GM12878 (cell line): ENCODE data around the gene RBM42. TPM values are rescaled to one million over a fixed set of nuclear protein-coding genes. Genes with fewer than 3 reads are reported as not detected.

ENCODE experiments used
- BRCA1 ChIP-seq: IDR thresholded peaks from 2 replicates; pipeline ENCODE4 v1.6.1; 2011; ENCODE audit warnings: low read depth, low read length, improper control_type of control experiment
- E2F4 ChIP-seq: IDR thresholded peaks from 2 replicates; pipeline ENCODE4 v1.6.1; 2012; ENCODE audit warnings: low read depth, low read length, improper control_type of control experiment
- E2F8 ChIP-seq: fragments of 450-650 bp; IDR thresholded peaks from 2 replicates; pipeline ENCODE4 v1.6.1; 2018; ENCODE audit warnings: mild to moderate bottlenecking, low read depth, moderate library complexity; ENCODE audit not compliant: partially characterized antibody
- ELK1 ChIP-seq: IDR thresholded peaks from 2 replicates; pipeline ENCODE4 v1.6.1; 2012; ENCODE audit warnings: low read depth, low read length, improper control_type of control experiment
- GABPA ChIP-seq: IDR thresholded peaks from 2 replicates; pipeline ENCODE4 v1.6.1; 2014; ENCODE audit warnings: antibody characterized with exemption, low read depth, mild to moderate bottlenecking, inconsistent platforms
- HCFC1 ChIP-seq: fragments of 150-350 bp; IDR thresholded peaks from 2 replicates; pipeline ENCODE4 v1.6.1; 2014; ENCODE audit warnings: low read length
- HDGF ChIP-seq: fragments of 450-650 bp; IDR thresholded peaks from 2 replicates; pipeline ENCODE4 v1.6.1; 2016; ENCODE audit warnings: antibody characterized with exemption
- MEF2B ChIP-seq: fragments of 450-650 bp; IDR thresholded peaks from 2 replicates; pipeline ENCODE4 v1.6.1; 2018; ENCODE audit warnings: mild to moderate bottlenecking, moderate library complexity; ENCODE audit not compliant: partially characterized antibody, poor library complexity, severe bottlenecking
- MLLT1 ChIP-seq: fragments of 450-650 bp; IDR thresholded peaks from 2 replicates; pipeline ENCODE4 v1.6.1; 2016; ENCODE audit warnings: mild to moderate bottlenecking
- NFYB ChIP-seq: IDR thresholded peaks from 2 replicates; pipeline ENCODE4 v1.6.1; 2011; ENCODE audit warnings: low read depth, mild to moderate bottlenecking, low read length, improper control_type of control experiment, moderate library complexity; ENCODE audit not compliant: insufficient read depth
- NR2C1 ChIP-seq: fragments of 450-650 bp; IDR thresholded peaks from 2 replicates; pipeline ENCODE4 v1.6.1; 2017; ENCODE audit warnings: antibody characterized with exemption, mild to moderate bottlenecking, moderate library complexity
- NRF1 ChIP-seq: conservative IDR thresholded peaks from 2 replicates; pipeline ENCODE4 v1.6.1; 2011; ENCODE audit warnings: mild to moderate bottlenecking, low read depth, low read length, improper control_type of control experiment
- PKNOX1 ChIP-seq: fragments of 450-650 bp; IDR thresholded peaks from 2 replicates; pipeline ENCODE4 v1.6.1; 2016; ENCODE audit warnings: mild to moderate bottlenecking
- SIX5 ChIP-seq: IDR thresholded peaks from 2 replicates; pipeline ENCODE4 v1.6.1; 2011; ENCODE audit warnings: mild to moderate bottlenecking, low read depth, low read length, moderate library complexity; ENCODE audit not compliant: severe bottlenecking
- SMC3 ChIP-seq: IDR thresholded peaks from 2 replicates; pipeline ENCODE4 v1.6.1; 2011; ENCODE audit warnings: low read length, improper control_type of control experiment, borderline replicate concordance
- YY1 ChIP-seq: IDR thresholded peaks from 2 replicates; pipeline ENCODE4 v1.6.1; 2011; ENCODE audit warnings: low read depth, mild to moderate bottlenecking, low read length
- polyA plus RNA-seq, 11 experiments: library from polyadenylated mRNA; depleted of rRNA in 4 of 11; unstranded in 6 of 11; stranded (reverse) in 5 of 11; fragments of >200 nt; fragmentation: Nextera tagmentation in 4 of 11; fragmentation: Illumina TruSeq in 1 of 11; extraction: Ambion mirVana in 4 of 11; extraction: Trizol in 1 of 11; gene quantifications; 1 replicate in 1 of 11; 2 replicates in 10 of 11; pipeline versions ENCODE4 v1.2.1 to v1.2.3, GENCODE V29; 2011 to 2016; ENCODE audit warnings: inconsistent platforms in 2 of 11, missing spikeins in 2 of 11, low read depth in 1 of 11
- total RNA-seq, 4 experiments: library from RNA; depleted of rRNA in 3 of 4; stranded (reverse); fragments of >200 nt in 3 of 4; fragmentation: Illumina TruSeq in 1 of 4; extraction: Trizol in 1 of 4; gene quantifications; 2 replicates each; pipeline versions ENCODE4 v1.2.1 to v1.2.3, GENCODE V29; 2013 to 2021

The RBM42 gene
- total and polyA plus RNA-seq, 10 of the 15 experiments (the other 5 are each of a cell fraction or from before 2014, with no cell fraction given) = 4.2 to 117 (median 48.5) TPM

GRCh38 chr19:35648017-35648961 is 19.5 kb downstream of the RBM42 start, which contains the start of gene COX6B1 (continued):
- TF ChIP-seq E2F8 (no peak), SMC3 (no peak), YY1 (0 out of 2 replicates have a peak, but pooled peaks have one; percentile 11), BRCA1 (no peak), HDGF (0 out of 2 replicates have a peak, but pooled peaks have one; percentile 36), PKNOX1 (peak; percentile 98), NRF1 (0 out of 2 replicates have a peak, but pooled peaks have one; percentile 20), GABPA (peak; percentile 92), ELK1 (peak; percentile 58; the same call in 1 of the 2 replicates), SIX5 (peak; percentile 2), MLLT1 (no peak), NR2C1 (peak; percentile 28; the same call in 1 of the 2 replicates), HCFC1 (peak; percentile 42; the same call in 1 of the 2 replicates), MEF2B (no peak), NFYB (peak; percentile 99), E2F4 (0 out of 2 replicates have a peak, but pooled peaks have one; percentile 34)
